CD4-positive, alpha-beta memory T cell (primary cell): ENCODE results near the gene FTSJ1. TPM values are rescaled to one million over a fixed set of nuclear protein-coding genes. Genes with fewer than 3 reads are reported as not detected.

Experiments
- CTCF ChIA-PET: fragments of 350-600 bp; sonication (Branson Sonifier 250); formaldehyde crosslinking; loops from one replicate; lab custom pipeline; 2021; ENCODE audit warnings: inconsistent platforms; ENCODE audit not compliant: partially characterized antibody; lab: Charles Lee
- POLR2A ChIA-PET: fragments of 350-600 bp; sonication (Branson Sonifier 250); formaldehyde crosslinking; loops from one replicate; lab custom pipeline; 2021; ENCODE audit not compliant: partially characterized antibody; lab: Charles Lee
- DNase-seq, 5 donors: peaks; one replicate each; pipeline versions ENCODE4 v3.0.0 to v3.0.0-alpha.2; 2020 to 2022; ENCODE audit warnings: mixed read lengths in 1 of 5
- H3K27ac ChIP-seq: one replicate; pipeline ENCODE4 v1.7.0; 2013; ENCODE audit warnings: low read depth, low read length
- H3K27me3 ChIP-seq: 2 replicates; pipeline ENCODE4 v1.7.0; 2013; ENCODE audit warnings: mild to moderate bottlenecking, low read length, moderate library complexity; ENCODE audit not compliant: insufficient read depth
- H3K36me3 ChIP-seq: 2 replicates; pipeline ENCODE4 v1.7.0; 2013; ENCODE audit warnings: mild to moderate bottlenecking, low read length, moderate library complexity; ENCODE audit not compliant: insufficient read depth
- H3K4me1 ChIP-seq: 2 replicates; pipeline ENCODE4 v1.7.0; 2013; ENCODE audit warnings: mild to moderate bottlenecking, low read length, moderate library complexity; ENCODE audit not compliant: insufficient read depth
- H3K4me3 ChIP-seq, 2 donors: one replicate each; pipeline ENCODE4 v1.7.0; 2013; ENCODE audit warnings: low read length in 2 of 2, mild to moderate bottlenecking in 1 of 2
- H3K9me3 ChIP-seq, 2 donors: one replicate each; pipeline ENCODE4 v1.7.0; 2013; ENCODE audit warnings: low read length in 2 of 2, control low read depth in 1 of 2; ENCODE audit not compliant: control insufficient read depth in 1 of 2
- H3K27ac Mint-ChIP-seq, 7 donors: one replicate each; pipeline ENCODE4 v1.8.0; 2020 to 2021; ENCODE audit warnings: mixed read lengths in 7 of 7, mild to moderate bottlenecking in 6 of 7, inconsistent platforms in 3 of 7, moderate library complexity in 3 of 7
- H3K27me3 Mint-ChIP-seq, 2 donors: one replicate each; pipeline ENCODE4 v1.8.0; 2020 to 2021; ENCODE audit warnings: mixed read lengths in 2 of 2
- H3K36me3 Mint-ChIP-seq, 2 donors: one replicate each; pipeline ENCODE4 v1.8.0; 2020 to 2021; ENCODE audit warnings: mixed read lengths in 2 of 2, inconsistent platforms in 1 of 2, mild to moderate bottlenecking in 1 of 2
- H3K4me1 Mint-ChIP-seq, 4 donors: one replicate each; pipeline ENCODE4 v1.8.0; 2020 to 2021; ENCODE audit warnings: mixed read lengths in 4 of 4, mild to moderate bottlenecking in 1 of 4
- H3K4me3 Mint-ChIP-seq, 8 donors: one replicate each; pipeline ENCODE4 v1.8.0; 2020 to 2021; ENCODE audit warnings: mixed read lengths in 8 of 8, mild to moderate bottlenecking in 7 of 8, moderate library complexity in 6 of 8, inconsistent platforms in 3 of 8
- H3K9me3 Mint-ChIP-seq, 8 donors: one replicate each; pipeline ENCODE4 v1.8.0; 2020 to 2021; ENCODE audit warnings: mixed read lengths in 8 of 8, mild to moderate bottlenecking in 5 of 8, inconsistent platforms in 3 of 8, moderate library complexity in 1 of 8
- intact Hi-C: fragments of 100-400 bp; cut with micrococcal nuclease; formaldehyde crosslinking; loops from one replicate; pipeline ENCODE4 v1.15.1; 2023
- polyA plus RNA-seq, 2 donors: library from polyadenylated mRNA; unstranded; fragments of 300-500 nt; fragmentation: Illumina TruSeq; gene quantifications; one replicate each; pipeline ENCODE4 v1.2.3, GENCODE V29; 2021
- total RNA-seq, 2 experiments: library from RNA; stranded (reverse); gene quantifications; one replicate each; pipeline ENCODE4 v1.2.3, GENCODE V29; 2021

FTSJ1 gene
- total and polyA plus RNA-seq, 4 experiments from 2014 or later, result 48.1 to 92.2 (median 61.8) TPM

GRCh38 chrX:48487362-48487798, 11.4 kb downstream of the FTSJ1 start:
- Mint-ChIP-seq H3K27me3 (no peaks in the 10 kb centered on the region), H3K36me3 (peaks cover 0 to 5% of the 10 kb centered on the region in 2 donors), H3K4me3 (no peak overlapping the region), H3K27ac (no peak overlapping the region), H3K4me1 (no peaks in the 10 kb centered on the region), H3K9me3 (no peaks in the 10 kb centered on the region)
- Histone ChIP-seq H3K36me3 (peaks cover 6% of the 10 kb centered on the region), H3K4me1 (no peaks in the 10 kb centered on the region), H3K9me3 (no peaks in the 10 kb centered on the region), H3K4me3 (no peak overlapping the region), H3K27ac (no peak overlapping the region), H3K27me3 (no peaks in the 10 kb centered on the region)
- intact Hi-C loops, result no loop called here
- CTCF ChIA-PET, result no interaction called here
- POLR2A ChIA-PET, result no interaction called here
- DNase-seq, result no peak

DNA sequence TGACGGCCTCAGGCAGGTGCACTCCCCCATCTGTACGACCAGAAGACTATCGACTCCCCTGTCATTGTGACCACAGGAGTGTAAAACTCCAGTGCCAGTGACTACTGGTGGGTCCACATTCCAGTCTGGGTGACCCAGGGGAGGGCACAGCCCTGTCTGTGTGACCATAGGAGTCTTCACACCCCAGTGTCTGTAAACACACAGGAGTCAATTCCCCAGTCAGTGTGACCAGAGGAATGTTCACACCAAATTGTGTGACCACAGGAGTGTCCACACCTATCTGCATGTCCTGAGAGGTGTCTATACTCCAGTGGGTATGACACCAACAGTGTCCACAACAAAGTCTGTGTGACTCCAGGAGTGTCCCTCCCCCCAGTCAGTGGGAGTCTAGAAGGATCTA, 12.0 kb downstream of the FTSJ1 start:
- no peaks in the 10 kb centered on the region for H3K4me1 Mint-ChIP-seq
- no peak overlapping the region for H3K27ac ChIP-seq
- no peaks in the 10 kb centered on the region for H3K27me3 ChIP-seq
- H3K36me3 ChIP-seq, result peaks cover under 1% of the 10 kb centered on the region
- peaks cover 0 to 1% of the 10 kb centered on the region in 2 donors for H3K36me3 Mint-ChIP-seq
- no peak overlapping the region for H3K27ac Mint-ChIP-seq
- intact Hi-C loops, result no loop called here
- H3K4me3 Mint-ChIP-seq, result no peak overlapping the region
- no peaks in the 10 kb centered on the region for H3K27me3 Mint-ChIP-seq
- H3K4me3 ChIP-seq, result no peak overlapping the region
- no peaks in the 10 kb centered on the region for H3K9me3 Mint-ChIP-seq
- no peaks in the 10 kb centered on the region for H3K4me1 ChIP-seq
- H3K9me3 ChIP-seq, result no peaks in the 10 kb centered on the region
- ChIA-PET POLR2A (no interaction called here), CTCF (no interaction called here)
- DNase-seq, result no peak

DNA sequence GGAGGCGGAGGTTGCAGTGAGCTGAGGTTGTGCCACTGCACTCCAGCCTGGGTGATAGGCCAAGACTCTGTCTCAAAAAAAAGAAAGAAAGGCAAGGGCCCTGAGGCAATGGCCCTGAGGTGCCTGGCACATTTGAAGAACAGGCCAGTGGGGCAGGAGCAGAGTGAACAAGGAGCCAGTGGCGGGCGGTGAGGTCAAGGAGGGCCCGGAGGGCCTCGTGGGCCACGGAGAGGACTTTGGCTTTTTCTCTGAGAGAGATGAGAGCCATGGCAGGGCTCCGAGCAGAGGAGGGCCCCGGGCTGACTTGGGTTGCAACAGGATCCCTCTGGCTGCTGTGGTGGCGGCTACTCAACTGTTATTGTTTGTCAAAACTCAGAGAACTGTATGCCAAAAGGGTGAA, 13.3 kb downstream of the FTSJ1 start:
- no peaks in the 10 kb centered on the region for H3K4me1 Mint-ChIP-seq

GRCh38 chrX:48489892-48490291, 13.9 kb downstream of the FTSJ1 start:
- Histone ChIP-seq H3K36me3 (no peaks in the 10 kb centered on the region), H3K9me3 (no peaks in the 10 kb centered on the region), H3K4me3 (no peak overlapping the region), H3K27ac (no peak overlapping the region), H3K27me3 (no peaks in the 10 kb centered on the region), H3K4me1 (no peaks in the 10 kb centered on the region)
- ChIA-PET POLR2A (no interaction called here), CTCF (interaction anchor here (0.7 kb wide), 1 partner anchor 23 kb away, joined by 3 read pairs; no protein-coding TSS in a partner anchor)
- no peak for DNase-seq
- H3K36me3 Mint-ChIP-seq, result no peaks in the 10 kb centered on the region
- no peak overlapping the region for H3K27ac Mint-ChIP-seq
- H3K4me3 Mint-ChIP-seq, result no peak overlapping the region
- H3K4me1 Mint-ChIP-seq, result no peaks in the 10 kb centered on the region
- intact Hi-C loops, result no loop called here
- peaks cover 0 to 3% (median 0%) of the 10 kb centered on the region in 8 donors for H3K9me3 Mint-ChIP-seq
- H3K27me3 Mint-ChIP-seq, result no peaks in the 10 kb centered on the region

More for the DNA sequence above, 13.3 kb downstream of the FTSJ1 start:
- H3K4me3 ChIP-seq, result no peak overlapping the region
- intact Hi-C loops, result no loop called here
- no peaks in the 10 kb centered on the region for H3K27me3 ChIP-seq
- H3K36me3 ChIP-seq, result no peaks in the 10 kb centered on the region
- ChIA-PET CTCF (interaction anchor here (0.7 kb wide), 1 partner anchor 24 kb away, joined by 3 read pairs; no protein-coding TSS in a partner anchor), POLR2A (no interaction called here)
- no peaks in the 10 kb centered on the region for H3K36me3 Mint-ChIP-seq
- H3K4me3 Mint-ChIP-seq, result no peak overlapping the region
- no peaks in the 10 kb centered on the region for H3K4me1 ChIP-seq
- no peak overlapping the region for H3K27ac ChIP-seq
- no peak overlapping the region for H3K27ac Mint-ChIP-seq
- H3K9me3 ChIP-seq, result no peaks in the 10 kb centered on the region
- no peaks in the 10 kb centered on the region for H3K27me3 Mint-ChIP-seq
- no peak for DNase-seq
- peaks cover 0 to 3% (median 0%) of the 10 kb centered on the region in 8 donors for H3K9me3 Mint-ChIP-seq

- ChIA-PET POLR2A (no interaction called here), CTCF (no interaction called here)
- Histone ChIP-seq H3K27me3 (no peaks in the 10 kb centered on the region), H3K27ac (no peak overlapping the region), H3K4me3 (no peak overlapping the region), H3K9me3 (no peaks in the 10 kb centered on the region), H3K36me3 (no peaks in the 10 kb centered on the region), H3K4me1 (no peaks in the 10 kb centered on the region)
- Mint-ChIP-seq H3K4me3 (no peak overlapping the region), H3K36me3 (no peaks in the 10 kb centered on the region), H3K4me1 (no peaks in the 10 kb centered on the region), H3K9me3 (peaks cover 0 to 3% (median 0%) of the 10 kb centered on the region in 8 donors), H3K27me3 (no peaks in the 10 kb centered on the region), H3K27ac (no peak overlapping the region)
- intact Hi-C loops, result no loop called here
- no peak for DNase-seq
Measured at GRCh38 chrX:48490661-48491060, 14.7 kb downstream of the FTSJ1 start.

DNA sequence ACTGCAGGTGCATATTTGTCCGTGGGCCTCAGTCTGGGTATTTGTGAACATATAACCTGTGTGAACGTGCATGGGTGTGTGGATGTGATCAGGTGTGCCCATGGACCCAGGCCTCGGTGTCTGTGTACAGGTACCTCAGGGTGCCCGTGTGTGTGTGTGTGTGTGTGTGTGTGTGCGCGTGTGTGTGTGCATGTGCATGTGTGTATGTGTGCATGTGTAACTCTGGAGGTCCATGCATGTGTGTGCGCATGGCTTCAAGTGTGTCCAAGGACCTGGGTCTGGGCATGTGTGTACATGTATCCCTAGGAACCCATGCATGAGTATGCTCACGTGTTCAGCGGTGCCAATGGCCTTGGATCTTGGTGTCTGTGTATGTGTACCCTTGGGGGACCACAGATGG, 15.8 kb downstream of the FTSJ1 start:
- Histone ChIP-seq H3K27ac (no peak overlapping the region), H3K36me3 (no peaks in the 10 kb centered on the region), H3K9me3 (no peaks in the 10 kb centered on the region), H3K4me3 (no peak overlapping the region), H3K27me3 (no peaks in the 10 kb centered on the region), H3K4me1 (no peaks in the 10 kb centered on the region)
- Mint-ChIP-seq H3K36me3 (no peaks in the 10 kb centered on the region), H3K27ac (no peak overlapping the region), H3K4me3 (no peak overlapping the region), H3K9me3 (peaks cover 0 to 3% (median 0%) of the 10 kb centered on the region in 8 donors), H3K27me3 (no peaks in the 10 kb centered on the region), H3K4me1 (no peaks in the 10 kb centered on the region)
- DNase-seq, result no peak
- intact Hi-C loops, result no loop called here
- CTCF ChIA-PET, result no interaction called here
- POLR2A ChIA-PET, result no interaction called here

GRCh38 chrX:48492293-48492910, 16.4 kb downstream of the FTSJ1 start:
- Mint-ChIP-seq H3K27me3 (no peaks in the 10 kb centered on the region), H3K27ac (no peak overlapping the region), H3K4me3 (no peak overlapping the region), H3K36me3 (no peaks in the 10 kb centered on the region), H3K4me1 (no peaks in the 10 kb centered on the region), H3K9me3 (peaks cover 0 to 3% (median 0%) of the 10 kb centered on the region in 8 donors)
- Histone ChIP-seq H3K36me3 (no peaks in the 10 kb centered on the region), H3K27me3 (no peaks in the 10 kb centered on the region), H3K4me1 (no peaks in the 10 kb centered on the region), H3K4me3 (no peak overlapping the region), H3K27ac (no peak overlapping the region), H3K9me3 (no peaks in the 10 kb centered on the region)
- DNase-seq, result no peak
- intact Hi-C loops, result no loop called here
- ChIA-PET CTCF (no interaction called here), POLR2A (no interaction called here)
